ENCODE results near the gene HTR2A.
A peak's percentile ranks its signal among the peaks of the same experiment; 100 is the strongest.
"Not testable (repeated sequence)": the region's sequence is repeated elsewhere in the genome, so short reads cannot be mapped to it uniquely, and the experiment has no call there.

The HTR2A gene

GRCh38 chr13:46866150-46866549 is 30.7 kb downstream of the HTR2A start:
- DNase-seq = peak; percentile 89

DNA sequence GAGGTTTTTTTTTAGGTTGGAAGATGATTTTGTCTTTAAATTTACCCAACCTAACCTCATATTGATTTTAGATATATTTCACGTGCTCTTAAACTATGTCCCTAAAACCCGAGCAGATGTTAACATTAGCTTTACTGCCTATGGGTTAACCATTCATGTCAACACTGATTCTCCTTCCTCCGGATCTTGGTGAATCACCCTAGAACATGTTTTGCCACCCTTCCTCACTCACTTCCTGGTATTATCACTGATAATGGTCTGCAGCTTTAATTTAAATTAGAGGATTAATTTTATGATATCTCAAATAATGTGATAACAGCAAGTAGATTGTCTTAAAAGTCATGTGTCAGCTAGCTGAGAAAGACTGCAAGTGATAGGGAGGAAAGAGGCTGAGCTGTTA is 31.9 kb downstream of the HTR2A start:
- no peak for DNase-seq

GRCh38 chr13:46861959-46862358 is 34.9 kb downstream of the HTR2A start:
- no peak for DNase-seq

GRCh38 chr13:46860722-46861121 is 36.1 kb downstream of the HTR2A start:
- no peak for DNase-seq

GRCh38 chr13:46858776-46859175 is 38.1 kb downstream of the HTR2A start:
- no peak for DNase-seq

- DNase-seq = no peak
These were observed 38.7 kb downstream of the HTR2A start for GRCh38 chr13:46858163-46858562.

DNA sequence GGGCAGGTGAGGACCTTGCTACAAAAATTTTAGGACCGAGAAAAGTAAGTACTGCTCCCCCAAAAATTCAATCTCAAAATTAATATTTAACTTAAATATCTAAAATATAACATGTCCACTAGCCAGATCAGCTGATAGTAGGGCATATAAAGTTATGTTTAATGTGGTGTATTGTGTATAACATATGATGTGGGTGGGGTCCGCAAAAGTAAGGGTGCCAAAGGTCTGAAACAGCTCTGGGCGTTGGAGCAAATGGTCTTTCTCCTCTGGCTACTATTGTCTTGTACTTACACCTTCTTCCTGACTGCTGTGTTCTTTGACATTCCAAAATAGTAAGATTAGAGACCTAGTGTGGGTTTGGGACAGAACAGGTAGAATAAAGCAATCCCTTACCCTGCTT is 41.2 kb downstream of the HTR2A start:
- DNase-seq = no peak

DNA sequence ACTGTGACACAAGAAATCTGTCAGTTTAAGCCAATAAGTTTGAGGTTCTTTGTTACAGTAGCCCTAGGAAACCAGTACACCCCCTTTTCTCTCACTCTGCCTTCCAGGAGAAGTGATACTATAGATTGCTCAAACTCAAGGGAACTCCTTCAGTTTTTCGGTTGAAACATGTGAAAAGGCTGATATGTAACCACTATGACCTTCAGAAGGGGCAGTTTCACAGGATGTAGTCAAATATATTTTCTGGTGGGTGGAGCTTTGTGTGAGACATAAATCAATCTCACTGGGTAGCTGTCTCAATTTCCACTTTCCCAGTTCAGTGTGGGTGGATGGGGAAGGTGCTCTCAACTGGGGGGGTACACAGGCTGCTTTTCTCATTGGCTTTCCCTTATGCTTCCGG is 41.7 kb downstream of the HTR2A start:
- DNase-seq = no peak

- DNase-seq = no peak
These were observed 44.7 kb downstream of the HTR2A start for GRCh38 chr13:46852168-46852567.

- no peak for DNase-seq
These were observed 46.6 kb downstream of the HTR2A start for GRCh38 chr13:46850214-46850613.

GRCh38 chr13:46846726-46847125 is 50.1 kb downstream of the HTR2A start:
- DNase-seq = no peak

DNA sequence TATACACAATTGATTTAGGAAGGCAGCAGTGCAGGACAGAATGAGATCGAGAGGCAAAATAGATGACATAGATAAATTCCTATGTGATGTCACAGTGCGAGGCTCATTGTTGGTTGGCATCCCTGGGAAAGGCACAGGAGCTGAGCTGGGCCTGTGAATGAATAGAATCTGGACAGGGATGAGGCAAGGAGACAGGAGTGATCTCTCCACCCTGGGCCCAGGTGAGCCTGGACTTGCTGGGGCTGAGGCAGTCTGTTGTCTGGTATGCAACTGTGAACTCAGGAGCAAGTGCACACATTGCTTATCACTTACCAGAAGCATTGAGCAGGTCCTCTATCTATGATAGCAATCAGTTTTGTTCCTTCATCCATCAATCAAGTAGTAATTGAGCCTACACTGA is 51.7 kb downstream of the HTR2A start:
- DNase-seq = no peak

DNA sequence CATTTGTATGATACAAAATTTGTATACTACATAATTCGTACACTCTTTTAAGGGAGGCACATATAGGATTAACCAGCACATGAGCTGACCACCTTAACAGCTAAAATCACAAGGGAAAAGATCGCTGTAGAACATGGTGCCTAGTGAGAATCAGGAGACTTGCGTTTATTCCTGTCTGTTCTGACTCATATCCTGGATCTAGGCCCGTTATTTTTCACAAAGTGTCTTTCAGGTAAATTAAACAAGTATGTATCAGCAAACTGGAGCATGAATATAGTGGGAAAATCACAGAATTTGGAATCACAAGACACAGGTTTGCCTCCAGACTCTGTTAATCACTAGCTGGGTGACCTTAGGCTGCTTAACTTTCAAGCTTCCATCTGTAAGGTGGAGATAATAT is 52.4 kb downstream of the HTR2A start:
- no peak for DNase-seq

DNA sequence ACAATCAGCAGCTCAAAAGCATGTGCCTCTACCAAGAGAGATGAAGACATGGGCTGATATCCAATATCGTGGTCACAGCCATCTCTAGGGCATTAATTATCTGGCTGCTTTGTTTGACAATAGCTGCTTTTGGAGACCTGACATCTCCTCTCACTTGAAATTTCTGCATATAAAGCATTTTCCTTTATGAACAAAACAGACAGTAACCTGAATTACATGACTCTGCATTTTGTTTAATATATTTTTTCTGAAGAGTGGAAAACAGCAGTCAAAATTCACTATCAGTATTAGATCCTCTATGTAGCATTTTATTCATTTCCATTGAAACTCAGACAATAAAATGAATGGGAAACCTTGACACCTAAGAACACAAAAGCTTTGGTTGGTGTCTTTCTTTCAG is 57.5 kb downstream of the HTR2A start:
- no peak for DNase-seq

- DNase-seq = no peak
These were observed 62.2 kb downstream of the HTR2A start for GRCh38 chr13:46834657-46835056.

GRCh38 chr13:46831588-46832194 is 65.2 kb downstream of the HTR2A start:
- DNase-seq = peak; percentile 41

DNA sequence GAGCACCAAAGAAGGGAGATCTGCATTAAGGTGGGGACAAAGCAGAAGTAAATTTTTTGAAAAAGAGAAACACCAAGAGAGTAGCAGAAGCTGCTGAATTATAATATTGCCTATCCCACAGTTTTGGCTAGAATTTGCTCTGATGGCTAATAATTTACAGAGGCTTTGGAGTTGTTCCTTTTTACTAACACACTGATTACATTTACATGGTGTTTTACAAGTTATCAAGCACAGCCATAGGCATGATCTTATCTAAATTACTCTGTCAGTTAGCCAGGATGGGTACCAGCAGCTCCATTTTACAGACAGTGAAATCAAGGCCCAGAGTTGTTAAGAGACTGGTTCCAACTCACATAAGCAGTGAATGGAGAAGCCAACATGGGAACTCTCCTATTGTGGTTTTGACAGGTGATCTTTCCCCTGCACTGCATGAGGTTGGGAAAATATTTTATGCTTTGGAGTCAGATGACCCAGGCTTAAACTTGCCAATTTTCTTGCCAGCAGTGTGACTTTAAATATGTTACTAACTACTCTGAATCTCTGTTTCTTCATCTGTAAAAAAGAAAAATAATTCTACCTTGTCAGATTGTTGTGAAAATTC is 66.3 kb downstream of the HTR2A start:
- no peak for DNase-seq

DNA sequence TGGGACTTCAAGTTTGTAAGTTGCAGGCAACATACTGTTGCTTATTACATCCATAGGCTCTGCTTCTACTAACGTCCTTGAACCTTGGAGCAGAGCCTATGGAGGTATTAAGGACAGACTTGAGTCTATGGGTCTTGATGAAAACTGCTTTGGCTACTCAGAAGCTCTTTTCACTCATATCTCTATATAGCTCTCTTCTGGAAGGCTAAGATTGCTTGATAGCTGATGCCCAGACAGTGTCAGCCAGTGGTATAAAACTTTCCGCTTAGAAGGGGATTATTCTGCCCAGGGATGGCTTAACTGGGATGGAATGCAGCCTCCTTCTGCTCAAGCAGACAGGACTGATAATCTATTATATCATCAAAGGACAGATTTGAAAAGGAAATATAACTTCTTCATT is 74.3 kb downstream of the HTR2A start:
- DNase-seq = no peak

GRCh38 chr13:46817838-46818476 is 78.9 kb downstream of the HTR2A start:
- no peak for DNase-seq

DNA sequence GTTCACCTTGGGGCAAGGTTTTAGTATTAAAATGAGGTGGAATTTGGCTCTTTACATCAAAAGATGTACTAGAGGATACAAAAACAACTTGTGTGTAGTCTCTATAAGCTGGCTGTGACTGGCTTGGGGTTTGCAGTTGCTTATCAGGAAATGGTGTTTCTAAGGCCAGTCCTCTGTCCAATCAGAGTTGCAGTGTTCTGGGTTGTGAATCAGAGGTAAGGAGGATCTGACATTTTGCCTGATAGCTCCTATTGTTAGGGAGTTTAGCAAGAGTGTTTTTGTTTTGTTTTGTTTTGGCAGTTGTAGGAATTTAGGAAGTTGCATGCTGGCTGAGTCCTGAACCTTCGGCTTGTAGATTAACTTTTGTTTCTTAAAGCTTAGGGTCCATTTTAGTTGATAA is 79.8 kb downstream of the HTR2A start:
- DNase-seq = no peak

DNA sequence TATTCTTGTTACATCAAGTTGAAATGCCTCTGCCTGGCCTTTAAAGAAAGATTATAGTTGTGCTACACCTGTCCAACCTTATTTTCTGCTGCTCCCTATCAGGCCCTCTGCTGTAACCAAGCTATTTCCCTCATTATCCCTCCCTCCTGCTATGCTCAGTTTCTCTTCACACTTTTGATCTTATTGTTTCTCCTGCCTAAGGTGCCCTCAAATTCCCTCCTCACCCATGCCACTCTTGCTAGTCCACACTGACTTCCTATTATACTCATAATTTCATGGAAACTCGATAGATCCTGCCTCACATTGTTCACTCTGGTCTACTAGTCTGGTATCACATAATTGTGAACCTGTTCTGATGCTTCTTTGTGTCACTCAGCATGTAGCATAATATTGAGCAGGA is 80.5 kb downstream of the HTR2A start:
- DNase-seq = no peak

DNA sequence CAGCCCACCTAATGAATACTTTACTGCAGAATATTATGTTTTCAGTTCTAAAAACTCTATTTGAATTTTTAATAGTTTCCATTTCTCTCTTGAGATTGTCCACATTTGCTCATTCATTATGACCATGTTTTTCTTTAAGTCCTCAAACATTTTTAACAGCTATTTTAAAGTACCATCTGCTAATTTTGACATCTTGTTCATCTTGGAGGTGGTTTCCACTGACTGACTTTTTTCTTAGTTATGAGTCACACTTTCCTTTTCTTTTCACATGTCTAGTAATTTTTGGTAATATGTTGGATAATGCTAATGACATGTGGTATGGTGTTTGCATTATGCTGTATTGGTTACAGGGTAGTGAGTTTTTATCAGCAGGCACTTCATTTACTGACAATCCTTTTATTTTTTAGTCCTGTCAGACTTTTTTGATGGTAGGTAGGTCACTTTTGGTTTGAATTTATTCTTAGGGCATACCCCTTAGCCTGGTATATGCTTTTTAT is 84.5 kb downstream of the HTR2A start:
- DNase-seq = no peak

DNA sequence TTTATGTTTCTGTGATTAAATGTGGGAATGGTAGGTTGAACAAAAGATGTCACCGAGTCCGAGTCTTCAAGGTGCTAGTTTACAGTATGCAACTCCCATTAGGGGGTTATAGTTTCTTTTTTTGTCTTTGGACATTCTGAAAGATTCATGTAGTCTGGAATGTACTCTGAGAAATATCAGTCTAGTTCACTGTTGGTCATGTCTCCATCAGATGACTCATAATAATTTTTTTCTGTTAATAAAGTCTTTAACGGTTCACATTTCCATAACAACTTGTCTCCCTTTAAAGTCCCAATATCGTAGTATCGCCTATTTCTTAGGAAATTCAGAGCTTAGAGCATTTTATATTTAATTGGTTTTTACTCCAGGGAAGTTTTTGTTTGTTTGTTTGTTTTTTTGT is 86.4 kb downstream of the HTR2A start:
- DNase-seq = no peak

DNA sequence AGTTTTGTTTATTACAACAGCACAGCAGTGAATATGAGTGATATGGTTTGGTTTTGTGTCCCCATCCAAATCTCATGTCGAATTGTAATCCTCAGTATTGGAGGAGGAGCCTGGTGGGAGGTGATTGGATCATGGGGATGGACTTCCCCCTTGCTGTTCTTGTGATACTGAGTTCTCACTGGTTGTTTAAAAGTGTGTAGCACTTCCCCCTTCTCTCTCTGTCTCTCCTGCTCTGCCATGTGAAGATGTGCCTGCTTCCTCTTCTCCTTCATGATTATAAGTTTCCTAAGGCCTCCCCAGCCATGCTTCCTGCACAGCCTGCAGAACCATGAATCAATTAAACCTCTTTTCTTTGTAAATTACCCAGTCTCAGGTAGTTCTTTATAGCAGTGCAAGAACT is 91.9 kb downstream of the HTR2A start:
- DNase-seq = not testable (repeated sequence)

- no peak for DNase-seq
These were observed 92.5 kb downstream of the HTR2A start for GRCh38 chr13:46804391-46804815.
